PC-3 (cell line): ENCODE measurements around the gene RPS2. TPM values are rescaled to one million over a fixed set of nuclear protein-coding genes. Genes with fewer than 3 reads are reported as not detected.
A peak's percentile ranks its signal among the peaks of the same experiment; 100 is the strongest.
"Not testable (repeated sequence)": the region's sequence is repeated elsewhere in the genome, so short reads cannot be mapped to it uniquely, and the experiment has no call there.

Experiments used
- ATAC-seq: fragments of 200-7000 bp; cut with Tn5 transposase; 2 replicates; pipeline ENCODE4 v1.9.1; 2020; ENCODE audit warnings: mild to moderate bottlenecking, moderate library complexity
- BruUV-seq: library from RNA; stranded (reverse); fragments of 400-500 nt; replicated peaks from 2 replicates; lab custom pipeline; 2021; lab: Mats Ljungman, UMichigan
- CTCF ChIA-PET: fragments of 300-600 bp; sonication (Branson Sonifier 250); formaldehyde crosslinking; loops from one replicate; lab custom pipeline; 2022; ENCODE audit warnings: antibody characterized with exemption; lab: Charles Lee
- POLR2A ChIA-PET: fragments of 300-600 bp; sonication (Branson Sonifier 250); formaldehyde crosslinking; loops from one replicate; lab custom pipeline; 2022; ENCODE audit warnings: antibody characterized with exemption; ENCODE audit not compliant: unreplicated experiment; lab: Charles Lee
- DNase-seq: peaks from one replicate; pipeline ENCODE4 v3.0.0-alpha.2; 2015
- H2AFZ ChIP-seq: fragments of 300-600 bp; sonication (generic); 2 replicates; pipeline ENCODE4 v1.6.0; 2016; ENCODE audit warnings: antibody characterized with exemption, low read length
- H3F3A ChIP-seq: fragments of 300-600 bp; sonication (generic); one replicate; pipeline ENCODE4 v1.6.0; 2017; ENCODE audit warnings: antibody characterized with exemption, low read length, control low read depth, mild to moderate bottlenecking; ENCODE audit not compliant: unreplicated experiment
- H3K27ac ChIP-seq: fragments of 300-600 bp; sonication (generic); 2 replicates; pipeline ENCODE4 v1.5.1; 2016; ENCODE audit warnings: mild to moderate bottlenecking, low read length
- H3K27me3 ChIP-seq: fragments of 300-600 bp; sonication (generic); 2 replicates; pipeline ENCODE4 v1.6.1; 2016; ENCODE audit warnings: low read length, mixed read lengths
- H3K36me3 ChIP-seq: fragments of 300-600 bp; sonication (generic); 2 replicates; pipeline ENCODE4 v1.6.1; 2016; ENCODE audit warnings: low read depth, mixed run types, low read length, mixed read lengths
- H3K4me1 ChIP-seq: fragments of 300-600 bp; sonication (generic); 2 replicates; pipeline ENCODE4 v1.5.1; 2016; ENCODE audit warnings: low read length; ENCODE audit not compliant: insufficient read depth
- H3K4me2 ChIP-seq: fragments of 300-600 bp; sonication (generic); 2 replicates; pipeline ENCODE4 v1.6.0; 2016; ENCODE audit warnings: low read length
- H3K4me3 ChIP-seq: fragments of 300-600 bp; sonication (generic); 2 replicates; pipeline ENCODE4 v1.5.1; 2016; ENCODE audit warnings: mild to moderate bottlenecking, low read length, mixed read lengths
- H3K79me2 ChIP-seq: fragments of 300-600 bp; sonication (generic); 2 replicates; pipeline ENCODE4 v1.6.1; 2017; ENCODE audit warnings: low read length, mixed read lengths
- H3K9ac ChIP-seq: fragments of 300-600 bp; sonication (generic); 2 replicates; pipeline ENCODE4 v1.6.0; 2016; ENCODE audit warnings: mild to moderate bottlenecking, low read length
- H3K9me2 ChIP-seq: fragments of 300-600 bp; sonication (generic); replicated peaks from 2 replicates; pipeline ENCODE4 v1.6.1; 2016; ENCODE audit warnings: mixed run types, low read length, mixed read lengths
- H3K9me3 ChIP-seq: fragments of 300-600 bp; sonication (generic); 2 replicates; pipeline ENCODE4 v1.6.1; 2016; ENCODE audit warnings: low read length, mixed read lengths
- H4K20me1 ChIP-seq: fragments of 300-600 bp; sonication (generic); 2 replicates; pipeline ENCODE4 v1.6.1; 2016; ENCODE audit warnings: low read length, mixed read lengths
- EZH2 ChIP-seq: fragments of 300-600 bp; sonication (generic); IDR thresholded peaks from one replicate; pipeline ENCODE4 v1.6.1; 2017; ENCODE audit warnings: antibody characterized with exemption, mild to moderate bottlenecking, low read length; ENCODE audit not compliant: unreplicated experiment
- EZH2phosphoT487 ChIP-seq: fragments of 300-600 bp; sonication (generic); IDR thresholded peaks from 2 replicates; pipeline ENCODE4 v1.6.1; 2018; ENCODE audit warnings: mild to moderate bottlenecking, antibody characterized with exemption, low read length, borderline replicate concordance
- intact Hi-C: fragments of 100-400 bp; cut with micrococcal nuclease; formaldehyde crosslinking; loops from 2 replicates; pipeline ENCODE4 v1.9.0; 2023
- total RNA-seq: library from RNA; depleted of rRNA; stranded (reverse); fragments of >200 nt; gene quantifications from 2 replicates; pipeline ENCODE4 v1.2.3, GENCODE V29; 2014
- TF ChIP-seq, protein P1 (sequence below): fragments of 300-600 bp; sonication (generic); conservative IDR thresholded peaks from 2 replicates; pipeline ENCODE4 v1.5.1; 2017; ENCODE audit warnings: antibody characterized with exemption, low read depth, mild to moderate bottlenecking, low read length

Gene RPS2
- total RNA-seq, 1 experiment from 2014 or later: 2,234 TPM

DNA sequence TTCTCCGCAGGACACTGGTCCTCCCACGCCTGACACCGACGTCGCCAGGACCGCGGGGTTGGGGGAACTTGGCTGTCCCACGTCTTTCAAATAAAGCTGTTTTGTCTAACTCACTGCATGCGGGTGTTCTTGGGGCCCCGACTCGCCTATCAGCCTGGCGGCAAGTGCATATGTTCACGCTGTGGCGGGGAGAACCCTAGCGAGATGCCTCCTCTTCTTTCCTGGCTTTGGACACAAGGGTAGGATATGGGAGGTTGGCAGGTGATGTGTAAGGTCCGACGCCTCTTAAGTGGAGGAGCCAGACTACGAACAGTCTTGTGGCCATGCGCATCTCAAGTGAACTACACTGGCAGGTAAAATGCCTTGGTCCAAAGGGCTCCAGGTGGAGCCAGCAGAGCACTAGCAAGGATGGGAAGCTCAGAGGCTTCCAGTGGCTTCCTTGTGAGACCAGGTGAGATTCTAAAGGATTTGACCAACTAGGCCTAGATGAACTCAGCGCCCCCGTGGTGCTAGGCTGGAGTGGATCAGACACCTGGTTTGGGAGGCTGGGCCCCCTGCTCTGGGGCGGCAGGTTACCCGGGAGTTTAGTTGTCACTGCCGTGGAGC is 873 bp upstream of the RPS2 start:
- Histone ChIP-seq H3K9me3 (no peaks in the 10 kb centered on the region), H3K4me3 (peak overlapping the region; percentile 96), H4K20me1 (peaks cover 19% of the 10 kb centered on the region), H2AFZ (peak overlapping the region; percentile 70), H3K27me3 (no peaks in the 10 kb centered on the region), H3K4me2 (peak overlapping the region; percentile 96), H3F3A (peaks cover 14% of the 10 kb centered on the region), H3K27ac (peak overlapping the region; percentile 47), H3K36me3 (peaks cover 22% of the 10 kb centered on the region), H3K9me2 (no peaks in the 10 kb centered on the region), H3K79me2 (peaks cover 45% of the 10 kb centered on the region), H3K9ac (peak overlapping the region; percentile 99), H3K4me1 (peaks cover 9% of the 10 kb centered on the region; the same call in 1 of the 2 replicates)
- ChIA-PET CTCF (no interaction called here), POLR2A (interaction anchor here (0.7 to 1.0 kb wide), 2 partner anchors 60 to 183 kb away, joined by 3 to 9 read pairs; partner anchors contain the start of genes NUBP2 and SPSB3)
- intact Hi-C loops: no loop called here
- no peak for DNase-seq
- TF ChIP-seq EZH2phosphoT487 (no peak), EZH2 (no peak)
- TF ChIP-seq, protein P1, sequence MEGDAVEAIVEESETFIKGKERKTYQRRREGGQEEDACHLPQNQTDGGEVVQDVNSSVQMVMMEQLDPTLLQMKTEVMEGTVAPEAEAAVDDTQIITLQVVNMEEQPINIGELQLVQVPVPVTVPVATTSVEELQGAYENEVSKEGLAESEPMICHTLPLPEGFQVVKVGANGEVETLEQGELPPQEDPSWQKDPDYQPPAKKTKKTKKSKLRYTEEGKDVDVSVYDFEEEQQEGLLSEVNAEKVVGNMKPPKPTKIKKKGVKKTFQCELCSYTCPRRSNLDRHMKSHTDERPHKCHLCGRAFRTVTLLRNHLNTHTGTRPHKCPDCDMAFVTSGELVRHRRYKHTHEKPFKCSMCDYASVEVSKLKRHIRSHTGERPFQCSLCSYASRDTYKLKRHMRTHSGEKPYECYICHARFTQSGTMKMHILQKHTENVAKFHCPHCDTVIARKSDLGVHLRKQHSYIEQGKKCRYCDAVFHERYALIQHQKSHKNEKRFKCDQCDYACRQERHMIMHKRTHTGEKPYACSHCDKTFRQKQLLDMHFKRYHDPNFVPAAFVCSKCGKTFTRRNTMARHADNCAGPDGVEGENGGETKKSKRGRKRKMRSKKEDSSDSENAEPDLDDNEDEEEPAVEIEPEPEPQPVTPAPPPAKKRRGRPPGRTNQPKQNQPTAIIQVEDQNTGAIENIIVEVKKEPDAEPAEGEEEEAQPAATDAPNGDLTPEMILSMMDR: no peak
- ATAC-seq: no peak
- TSS peak; percentile 68 for BruUV-seq

GRCh38 chr16:1963806-1964505 is 670 bp downstream of the RPS2 start:
- H3K79me2 ChIP-seq: peaks cover 56% of the 10 kb centered on the region

DNA sequence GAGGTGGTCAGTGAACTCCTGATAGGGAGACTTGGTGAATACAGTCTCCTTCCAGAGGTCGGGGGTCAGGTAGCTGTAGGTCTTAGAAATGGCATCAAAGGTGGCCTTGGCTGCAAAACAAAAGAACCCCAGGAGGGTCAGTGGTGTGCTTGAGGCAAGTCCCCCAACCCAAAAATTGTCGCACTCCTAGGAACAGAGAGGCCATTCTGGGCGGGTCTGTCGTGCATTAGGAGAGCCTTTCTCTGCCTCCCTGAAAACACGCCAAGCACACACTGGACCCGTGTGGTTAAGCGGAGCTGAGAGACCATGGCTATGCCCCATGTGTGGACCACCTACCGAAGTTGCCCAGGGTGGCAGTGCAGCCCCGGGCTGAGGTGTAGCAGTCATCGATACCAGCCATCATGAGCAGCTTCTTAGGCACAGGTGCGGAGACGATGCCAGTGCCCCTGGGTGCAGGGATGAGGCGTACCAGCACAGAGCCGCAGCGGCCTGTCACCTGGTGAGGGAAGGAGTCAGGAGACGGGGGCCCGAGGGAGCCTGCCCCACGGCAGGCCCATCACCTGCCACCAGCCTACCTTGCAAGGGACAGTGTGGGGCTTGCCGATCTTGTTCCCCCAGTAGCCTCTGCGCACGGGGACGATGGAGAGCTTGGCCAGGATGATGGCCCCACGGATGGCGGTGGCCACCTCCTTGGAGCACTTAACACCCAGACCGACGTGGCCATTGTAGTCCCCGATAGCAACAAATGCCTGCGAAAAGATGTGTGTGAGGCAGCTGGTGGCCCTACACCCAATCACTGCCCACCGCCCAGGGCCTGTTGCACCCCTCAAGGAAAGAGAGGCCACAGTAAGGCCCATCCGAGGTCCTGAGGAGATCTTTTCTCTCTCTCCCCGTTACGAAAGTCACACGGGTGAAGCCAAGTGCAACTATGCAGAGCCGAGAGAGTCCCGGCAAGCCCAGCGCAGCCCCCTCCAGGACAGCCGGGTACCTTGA is 2.2 kb downstream of the RPS2 start:
- H3K9me2 ChIP-seq, H3K27ac ChIP-seq, H3K27me3 ChIP-seq, CTCF ChIA-PET, intact Hi-C loops, POLR2A ChIA-PET, H3K9me3 ChIP-seq, ATAC-seq, H2AFZ ChIP-seq, DNase-seq, H3K4me1 ChIP-seq: not testable (repeated sequence)
- H3K4me3 ChIP-seq: peak overlapping the region; percentile 96
- peaks cover 56% of the 10 kb centered on the region for H3K79me2 ChIP-seq
- TSS peak; percentile 71 for BruUV-seq
- peak overlapping the region; percentile 99; the same call in 1 of the 2 replicates for H3K9ac ChIP-seq
- peaks cover 19% of the 10 kb centered on the region for H4K20me1 ChIP-seq
- H3K36me3 ChIP-seq: peaks cover 22% of the 10 kb centered on the region
- peak overlapping the region; percentile 92 for H3K4me2 ChIP-seq
- peaks cover 16% of the 10 kb centered on the region for H3F3A ChIP-seq

More at GRCh38 chr16:1963806-1964505, 670 bp downstream of the RPS2 start:
- peaks cover 19% of the 10 kb centered on the region for H4K20me1 ChIP-seq
- POLR2A ChIA-PET: interaction anchor here (0.5 to 1.0 kb wide), 7 partner anchors 14 to 1041 kb away, joined by 3 to 25 read pairs (median 5); partner anchors contain the start of genes MSRB1, NUBP2 and SPSB3
- no peaks in the 10 kb centered on the region for H3K27me3 ChIP-seq
- peaks cover 16% of the 10 kb centered on the region for H3F3A ChIP-seq
- H3K4me2 ChIP-seq: peak overlapping the region; percentile 92
- intact Hi-C loops: no loop called here
- peaks cover 22% of the 10 kb centered on the region for H3K36me3 ChIP-seq
- DNase-seq (no peak), ATAC-seq (no peak; the same call in 1 of the 2 replicates)
- peak overlapping the region; percentile 47; the same call in 1 of the 2 replicates for H3K27ac ChIP-seq
- no TSS peak for BruUV-seq
- CTCF ChIA-PET: no interaction called here
- no peak overlapping the region for H2AFZ ChIP-seq
- H3K9me3 ChIP-seq: no peaks in the 10 kb centered on the region
- no peak for TF ChIP-seq EZH2phosphoT487
- no peak for TF ChIP-seq EZH2
- TF ChIP-seq, protein P1: no peak
- peak overlapping the region; percentile 96 for H3K4me3 ChIP-seq
- peaks cover 9% of the 10 kb centered on the region; the same call in 1 of the 2 replicates for H3K4me1 ChIP-seq
- H3K9ac ChIP-seq: peak overlapping the region; percentile 99
- no peaks in the 10 kb centered on the region for H3K9me2 ChIP-seq
